Panc1 (cell line): ENCODE results near the gene PRRX2. TPM values are rescaled to one million over a fixed set of nuclear protein-coding genes. Genes with fewer than 3 reads are reported as not detected.

Source experiments
- ATAC-seq: fragments of 200-7000 bp; cut with Tn5 transposase; 2 replicates; pipeline ENCODE4 v1.9.1; 2020; ENCODE audit warnings: mild to moderate bottlenecking, moderate library complexity
- BruUV-seq: library from RNA; stranded (reverse); fragments of 400-500 nt; replicated peaks from 2 replicates; lab custom pipeline; 2021; lab: Mats Ljungman, UMichigan
- CTCF ChIA-PET: fragments of 300-600 bp; sonication (Branson Sonifier 250); formaldehyde crosslinking; loops from one replicate; lab custom pipeline; 2022; ENCODE audit warnings: antibody characterized with exemption; lab: Charles Lee
- POLR2A ChIA-PET: fragments of 300-600 bp; sonication (Branson Sonifier 250); formaldehyde crosslinking; loops from one replicate; lab custom pipeline; 2022; ENCODE audit warnings: antibody characterized with exemption; lab: Charles Lee
- DNase-seq: peaks from one replicate; pipeline ENCODE4 v3.0.0-alpha.2; 2010; ENCODE audit warnings: low read depth, low spot score
- H3K27ac ChIP-seq: 2 replicates; pipeline ENCODE4 v1.5.1; 2011; ENCODE audit warnings: mild to moderate bottlenecking, low read length, inconsistent platforms
- H3K27me3 ChIP-seq: fragments of 200-500 bp; sonication (Bioruptor generic); 2 replicates; pipeline ENCODE4 v1.6.0; 2014; ENCODE audit warnings: low read length, inconsistent platforms; ENCODE audit not compliant: control insufficient read depth, insufficient read depth
- H3K36me3 ChIP-seq: fragments of 200-500 bp; sonication (Bioruptor generic); 2 replicates; pipeline ENCODE4 v1.5.1; 2014; ENCODE audit warnings: inconsistent platforms, mild to moderate bottlenecking, low read length, moderate library complexity; ENCODE audit not compliant: control insufficient read depth, insufficient read depth
- H3K4me1 ChIP-seq: 2 replicates; pipeline ENCODE4 v1.5.1; 2011; ENCODE audit warnings: inconsistent platforms, mild to moderate bottlenecking, low read length, moderate library complexity; ENCODE audit not compliant: control insufficient read depth, insufficient read depth
- H3K4me3 ChIP-seq, 2 experiments: 2 replicates each; pipeline ENCODE4 v1.5.1; 2011 to 2012; ENCODE audit warnings: low read depth in 2 of 2, low read length in 2 of 2, mild to moderate bottlenecking in 2 of 2, inconsistent platforms in 1 of 2, moderate library complexity in 1 of 2
- H3K9me3 ChIP-seq: fragments of 200-500 bp; sonication (Bioruptor generic); 2 replicates; pipeline ENCODE4 v1.5.1; 2014; ENCODE audit warnings: low read depth, mild to moderate bottlenecking, inconsistent platforms, low read length, moderate library complexity; ENCODE audit not compliant: control insufficient read depth, insufficient read depth
- CTCF ChIP-seq: fragments of 450-650 bp; IDR thresholded peaks from 2 replicates; pipeline ENCODE4 v1.5.1; 2017; ENCODE audit warnings: mild to moderate bottlenecking
- POLR2AphosphoS5 ChIP-seq: IDR thresholded peaks from 2 replicates; pipeline ENCODE4 v1.6.1; 2012; ENCODE audit warnings: mild to moderate bottlenecking, low read depth, low read length, moderate library complexity
- REST ChIP-seq, 2 experiments: IDR thresholded peaks; 2 replicates each; pipeline ENCODE4 v1.6.1; 2011 to 2012; ENCODE audit warnings: low read depth in 2 of 2, control low read depth in 1 of 2, low read length in 1 of 2, mild to moderate bottlenecking in 1 of 2, moderate library complexity in 1 of 2; ENCODE audit not compliant: insufficient read depth in 1 of 2
- SIN3A ChIP-seq: IDR thresholded peaks from 2 replicates; pipeline ENCODE4 v1.6.1; 2012; ENCODE audit warnings: low read depth, mild to moderate bottlenecking, low read length, moderate library complexity, borderline replicate concordance; ENCODE audit not compliant: insufficient read depth
- TCF7L2 ChIP-seq: IDR thresholded peaks from 2 replicates; pipeline ENCODE4 v1.6.1; 2011; ENCODE audit warnings: mild to moderate bottlenecking, low read depth, low read length, inconsistent platforms
- in situ Hi-C: cut with HindIII; loops from 2 replicates; pipeline ENCODE4 v1.10.0; 2016; ENCODE audit warnings: low sequenced_read_pairs, low pct_unique_long_range_greater_than_20kb
- intact Hi-C: fragments of 100-400 bp; cut with micrococcal nuclease; formaldehyde crosslinking; loops from one replicate; pipeline ENCODE4 v1.10.0; 2022; ENCODE audit not compliant: unreplicated experiment
- total RNA-seq: library from RNA; stranded (reverse); gene quantifications from one replicate; pipeline ENCODE4 v1.2.1, GENCODE V29; 2021; ENCODE audit not compliant: unreplicated experiment

PRRX2 gene
- total RNA-seq, 1 experiment from 2014 or later = 6.3 TPM

DNA sequence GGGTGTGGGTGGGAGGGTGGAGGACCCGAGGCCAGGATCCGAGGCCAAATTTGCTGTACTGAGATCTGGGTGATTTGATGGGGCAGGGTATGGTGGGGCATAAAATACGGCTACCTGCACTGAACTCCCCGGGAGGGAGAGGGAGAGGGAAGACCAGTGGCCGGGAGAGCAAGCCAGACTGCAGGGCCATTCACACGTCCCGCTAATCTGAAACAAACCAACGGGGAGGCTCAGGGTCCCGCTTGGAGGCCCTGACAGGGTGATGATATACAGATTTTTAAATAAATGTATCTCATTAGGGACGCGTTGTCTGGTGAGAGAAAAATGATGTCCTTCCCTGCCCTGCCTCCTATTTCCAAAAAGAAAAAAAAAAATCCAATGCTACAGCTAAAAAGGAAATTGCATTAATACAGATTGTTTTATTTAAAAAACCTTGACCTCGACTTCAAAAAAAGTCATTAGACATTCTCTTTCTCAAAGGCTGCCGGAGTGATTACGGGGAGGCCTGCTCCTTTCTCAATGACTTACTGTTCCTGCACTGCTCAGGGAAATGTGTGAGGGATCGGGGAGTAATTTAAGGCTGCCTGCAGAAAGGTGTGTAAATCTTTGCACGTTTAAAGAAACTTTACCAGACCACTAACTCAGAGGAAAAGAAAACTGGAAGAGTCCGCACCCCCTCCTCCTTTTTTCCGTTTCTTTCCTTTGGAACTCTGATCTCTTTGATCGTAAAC lies 11.5 kb upstream of the PRRX2 start:
- H3K27ac ChIP-seq = no peak overlapping the region
- H3K4me1 ChIP-seq = peaks cover 3% of the 10 kb centered on the region; the same call in 1 of the 2 replicates
- ChIA-PET POLR2A (no interaction called here), CTCF (no interaction called here)
- no TSS peak for BruUV-seq
- no peaks in the 10 kb centered on the region for H3K36me3 ChIP-seq
- H3K4me3 ChIP-seq = no peak overlapping the region
- intact Hi-C loops = no loop called here
- no peaks in the 10 kb centered on the region for H3K9me3 ChIP-seq
- no peak for ATAC-seq
- in situ Hi-C loops = no loop called here
- no peak for TF ChIP-seq REST (IDR thresholded peaks at IDR 0.05; ENCODE audit: insufficient read depth in 1 of 2, low read depth in 2 of 2, low read length in 1 of 2)
- no peak for TF ChIP-seq TCF7L2
- no peak for TF ChIP-seq CTCF
- no peak for TF ChIP-seq SIN3A
- no peak for TF ChIP-seq POLR2AphosphoS5
- H3K27me3 ChIP-seq = no peaks in the 10 kb centered on the region
- no peak for DNase-seq

DNA sequence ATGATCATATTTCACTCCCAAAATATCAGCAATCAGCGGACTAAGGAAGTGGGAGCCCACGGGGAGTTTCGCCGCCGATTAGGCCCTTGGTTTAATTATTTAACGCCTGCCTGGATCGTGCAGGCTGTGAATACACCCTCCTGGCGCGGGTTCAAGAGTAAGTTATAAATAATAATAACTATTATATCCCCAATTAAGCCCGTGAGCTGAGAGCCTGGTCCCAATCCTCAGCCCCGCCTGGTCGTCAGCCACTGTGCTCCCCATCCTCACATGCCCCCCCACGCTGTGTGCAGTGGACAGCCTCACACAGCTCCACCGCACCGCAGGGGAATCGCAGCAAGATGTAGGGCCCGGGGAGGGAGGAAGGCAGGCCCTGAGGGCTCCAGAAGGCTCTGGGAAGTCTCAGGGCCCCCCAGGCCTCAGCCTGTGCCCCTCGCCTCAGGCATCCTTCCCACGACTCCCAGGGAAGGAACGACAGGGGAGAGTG lies 10.8 kb upstream of the PRRX2 start:
- ATAC-seq (no peak), DNase-seq (no peak)
- ChIA-PET CTCF (no interaction called here), POLR2A (no interaction called here)
- H3K4me1 ChIP-seq = peaks cover 3% of the 10 kb centered on the region; the same call in 1 of the 2 replicates
- H3K9me3 ChIP-seq = no peaks in the 10 kb centered on the region
- TF ChIP-seq REST (IDR thresholded peaks at IDR 0.05; ENCODE audit: insufficient read depth in 1 of 2, low read depth in 2 of 2, low read length in 1 of 2) = no peak
- TF ChIP-seq TCF7L2 = no peak
- TF ChIP-seq CTCF = no peak
- no peak for TF ChIP-seq SIN3A
- TF ChIP-seq POLR2AphosphoS5 = no peak
- H3K27me3 ChIP-seq = no peaks in the 10 kb centered on the region
- no TSS peak for BruUV-seq
- in situ Hi-C loops (no loop called here), intact Hi-C loops (no loop called here)
- no peak overlapping the region for H3K27ac ChIP-seq
- H3K4me3 ChIP-seq = no peak overlapping the region
- no peaks in the 10 kb centered on the region for H3K36me3 ChIP-seq
